K562 treated with DMSO at 1 percent for 24 hours (cell line): ENCODE data around the gene PDIK1L. TPM values are rescaled to one million over a fixed set of nuclear protein-coding genes. Genes with fewer than 3 reads are reported as not detected.

Source experiments
- total RNA-seq: library from RNA; unstranded; fragments of 300-600 nt; gene quantifications from 2 replicates; pipeline ENCODE4 v1.2.3, GENCODE V29; 2022; ENCODE audit warnings: low read depth; ENCODE audit not compliant: insufficient read depth

The PDIK1L gene
- 9.6 and 10.9 TPM in 2 replicates for total RNA-seq

GRCh38 chr1:26111530-26112406, at the start of gene PDIK1L:
Gene PDIK1L, plus strand, starts transcription at chr1:26111824. Its CDS starts 2,485 bp downstream, at chr1:26114309.

DNA sequence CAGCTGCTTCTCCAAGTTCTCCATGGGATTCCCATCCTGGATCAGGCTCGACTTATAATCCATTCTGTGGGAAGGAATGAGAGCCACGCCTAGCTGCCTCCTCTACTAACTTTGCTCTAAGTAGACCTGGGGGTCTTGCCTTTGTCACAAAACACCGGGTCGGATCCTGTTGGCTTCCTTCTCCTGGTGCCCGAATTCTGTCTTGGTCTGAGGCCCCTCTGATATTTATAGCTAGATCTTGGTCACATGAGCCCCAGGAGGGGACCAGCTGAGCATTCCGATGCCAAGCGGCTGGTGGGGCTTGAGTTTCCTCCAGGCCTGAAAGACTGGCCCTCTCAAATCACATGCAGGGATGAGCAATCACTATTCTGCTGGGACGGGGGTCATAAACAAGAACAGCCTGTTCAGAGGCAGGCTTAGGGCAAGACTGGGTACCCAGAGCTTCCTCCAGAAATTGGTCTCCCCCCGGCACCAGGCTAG, 44.2 kb upstream of the PDIK1L start, which contains the start of gene TRIM63:
TRIM63 (minus strand) TSS at position 199 of the 480 bp plus-strand sequence; CDS start at position 63, 136 bp downstream.

GRCh38 chr1:26158908-26159742, 47.5 kb downstream of the PDIK1L start, which contains the start of gene FAM110D:
Gene FAM110D, plus strand, starts transcription at chr1:26159079. Its CDS starts 2,213 bp downstream, at chr1:26161292.

GRCh38 chr1:26168410-26169197, 57.0 kb downstream of the PDIK1L start, which contains the start of gene C1orf232:
Gene C1orf232, minus strand, starts transcription at chr1:26168963. Its CDS starts 464 bp downstream, at chr1:26168499.

GRCh38 chr1:26169669-26170471, 58.2 kb downstream of the PDIK1L start, which contains the start of gene ZNF593:
Gene ZNF593, plus strand, starts transcription at chr1:26169908. Its CDS starts 76 bp downstream, at chr1:26169984.

GRCh38 chr1:26171084-26172072, 59.8 kb downstream of the PDIK1L start, which contains the start of gene ZNF593OS:
Gene ZNF593OS, minus strand, starts transcription at chr1:26171832. Its CDS starts 171 bp downstream, at chr1:26171661.

Other genes starting within 250 kb of the PDIK1L start
- gene PAQR7, start 236.1 kb upstream of the PDIK1L start, total RNA-seq: 5.6 and 6.9 TPM in 2 replicates
- 377 and 421 TPM in 2 replicates for gene STMN1, start 205.4 kb upstream of the PDIK1L start, total RNA-seq
- 10.2 and 11.5 TPM in 2 replicates for gene PAFAH2, start 113.8 kb upstream of the PDIK1L start, total RNA-seq
- 0.38 and 0.78 TPM in 2 replicates for gene EXTL1, start 90.0 kb upstream of the PDIK1L start, total RNA-seq
- not detected in 2 replicates for gene SLC30A2, start 65.7 kb upstream of the PDIK1L start, total RNA-seq
- 0.20 TPM in 1 of 2 replicates, not detected in the other for gene TRIM63, start 44.2 kb upstream of the PDIK1L start, total RNA-seq
- 0.37 and 0.91 TPM in 2 replicates for gene FAM110D, start 47.3 kb downstream of the PDIK1L start, total RNA-seq
- not detected in 2 replicates for gene C1orf232, start 57.1 kb downstream of the PDIK1L start, total RNA-seq
- gene ZNF593, start 58.1 kb downstream of the PDIK1L start, total RNA-seq: 101 and 116 TPM in 2 replicates
- gene ZNF593OS, start 60.0 kb downstream of the PDIK1L start, total RNA-seq: 0.92 TPM in 1 of 2 replicates, not detected in the other
- gene CNKSR1, start 65.7 kb downstream of the PDIK1L start, total RNA-seq: 0.59 and 1.3 TPM in 2 replicates
- gene CATSPER4, start 78.8 kb downstream of the PDIK1L start, total RNA-seq: not detected in 2 replicates
- 68.9 and 78.3 TPM in 2 replicates for gene CEP85, start 122.4 kb downstream of the PDIK1L start, total RNA-seq
- gene SH3BGRL3, start 168.3 kb downstream of the PDIK1L start, total RNA-seq: 67.9 and 75.6 TPM in 2 replicates
- gene UBXN11, start 194.8 kb downstream of the PDIK1L start, total RNA-seq: 21.7 and 22.2 TPM in 2 replicates
- 46.6 and 48.8 TPM in 2 replicates for gene CD52, start 206.1 kb downstream of the PDIK1L start, total RNA-seq
- 4.1 and 8.8 TPM in 2 replicates for gene CRYBG2, start 242.3 kb downstream of the PDIK1L start, total RNA-seq